DND-41 (cell line): Measurements from ENCODE around the gene LRRC72.

Source experiments
- ATAC-seq: fragments of 200-7000 bp; cut with Tn5 transposase; 3 replicates; pipeline ENCODE4 v1.9.1; 2021; ENCODE audit warnings: low read depth; ENCODE audit not compliant: insufficient read depth
- DNase-seq: peaks from one replicate; pipeline ENCODE4 v3.0.0-alpha.2; 2020
- H2AFZ ChIP-seq: 2 replicates; pipeline ENCODE4 v1.6.0; 2012; ENCODE audit warnings: low read depth, low read length
- H3K27ac ChIP-seq: 2 replicates; pipeline ENCODE4 v1.5.1; 2012; ENCODE audit warnings: low read length, inconsistent platforms
- H3K27me3 ChIP-seq: fragments of 200-600 bp; sonication (generic); 2 replicates; pipeline ENCODE4 v1.6.0; 2012; ENCODE audit warnings: low read length, mild to moderate bottlenecking, inconsistent platforms; ENCODE audit not compliant: insufficient read depth, poor library complexity
- H3K36me3 ChIP-seq: 2 replicates; pipeline ENCODE4 v1.5.1; 2012; ENCODE audit warnings: low read length, inconsistent platforms; ENCODE audit not compliant: insufficient read depth
- H3K4me1 ChIP-seq: 2 replicates; pipeline ENCODE4 v1.5.1; 2012; ENCODE audit warnings: mild to moderate bottlenecking, low read length; ENCODE audit not compliant: insufficient read depth
- H3K4me2 ChIP-seq: 2 replicates; pipeline ENCODE4 v1.6.0; 2012; ENCODE audit warnings: mild to moderate bottlenecking, moderate library complexity, low read length, inconsistent platforms; ENCODE audit not compliant: insufficient read depth
- H3K4me3 ChIP-seq, 2 experiments: fragments of 200-600 bp in 1 of 2; shearing (Covaris generic) in 1 of 2; 2 replicates each; pipeline ENCODE4 v1.5.1; 2012 to 2016; ENCODE audit warnings: inconsistent platforms in 2 of 2, low read length in 2 of 2, mild to moderate bottlenecking in 2 of 2, low read depth in 1 of 2, moderate library complexity in 1 of 2
- H3K79me2 ChIP-seq: 2 replicates; pipeline ENCODE4 v1.6.0; 2012; ENCODE audit warnings: low read length, inconsistent platforms; ENCODE audit not compliant: insufficient read depth
- H3K9ac ChIP-seq: 2 replicates; pipeline ENCODE4 v1.6.0; 2012; ENCODE audit warnings: low read depth, mild to moderate bottlenecking, inconsistent platforms, low read length, moderate library complexity
- H3K9me3 ChIP-seq: 2 replicates; pipeline ENCODE4 v1.5.1; 2012; ENCODE audit warnings: low read length, moderate library complexity, mild to moderate bottlenecking, inconsistent platforms; ENCODE audit not compliant: insufficient read depth, severe bottlenecking
- H4K20me1 ChIP-seq: 2 replicates; pipeline ENCODE4 v1.6.0; 2012; ENCODE audit warnings: low read length; ENCODE audit not compliant: insufficient read depth
- CTCF ChIP-seq: IDR thresholded peaks from 2 replicates; pipeline ENCODE4 v1.5.1; 2012; ENCODE audit warnings: borderline replicate concordance, low read length, moderate library complexity, mild to moderate bottlenecking; ENCODE audit not compliant: poor library complexity, severe bottlenecking; ENCODE audit errors: extremely low read depth
- EZH2 ChIP-seq: IDR thresholded peaks from 3 replicates; pipeline ENCODE4 v1.6.1; 2012; ENCODE audit warnings: borderline replicate concordance, low read depth, mild to moderate bottlenecking, moderate library complexity, low read length, inconsistent platforms; ENCODE audit not compliant: severe bottlenecking

Gene LRRC72

DNA sequence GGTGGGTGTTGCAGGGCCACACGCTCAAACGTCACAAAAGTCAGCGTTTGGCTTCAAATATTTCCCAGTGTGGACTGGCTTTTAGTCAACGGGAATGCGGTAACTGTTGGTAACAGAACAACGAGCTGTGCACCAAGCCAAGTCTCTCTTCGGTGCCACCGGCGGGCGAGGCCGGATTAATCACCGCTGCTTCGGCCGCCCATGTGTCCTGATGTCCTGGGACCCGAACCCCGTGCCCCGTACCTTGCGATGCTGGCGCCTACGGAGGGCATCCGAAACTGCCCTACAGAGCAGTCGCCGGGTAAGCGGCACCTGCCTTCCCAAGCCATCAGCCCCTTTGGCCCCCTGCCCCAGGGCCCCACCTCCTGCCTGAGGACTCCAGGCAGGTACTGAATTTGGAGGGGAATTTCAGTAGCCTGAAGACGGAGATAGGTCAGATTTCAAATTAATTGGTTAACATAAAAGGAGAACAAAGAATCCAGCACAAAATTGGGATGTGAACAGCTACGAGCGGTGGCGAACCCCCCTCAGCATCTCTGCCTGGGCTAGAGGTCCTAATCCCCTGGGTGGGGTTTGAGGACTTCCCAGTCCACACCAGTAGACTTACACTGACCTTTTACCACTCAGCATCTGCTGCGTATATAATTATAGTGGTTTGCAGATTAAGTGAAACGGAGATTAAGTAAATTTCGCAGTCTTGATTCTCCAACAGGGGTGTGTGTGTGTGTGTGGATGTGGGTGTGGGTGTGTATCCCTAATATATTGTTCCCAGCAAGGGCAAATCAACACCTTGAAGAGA is at the start of gene LRRC72:
Gene LRRC72 (plus strand): TSS at position 84 of the 799 bp plus-strand sequence. CDS start 128 bp downstream, at position 212.
- TF ChIP-seq EZH2 (no peak), CTCF (no peak)
- Histone ChIP-seq H3K27ac (no peak within 1 kb of the TSS), H3K4me2 (no peak within 1 kb of the TSS)

GRCh38 chr7:16479161-16479560 is 47.5 kb upstream of the LRRC72 start:
- H3K27me3 ChIP-seq, result no peaks in the 10 kb centered on the region
- H3K4me3 ChIP-seq, result no peak overlapping the region
- ATAC-seq, result no peak
- H3K79me2 ChIP-seq, result no peaks in the 10 kb centered on the region
- H3K27ac ChIP-seq, result no peak overlapping the region
- H3K4me1 ChIP-seq, result no peaks in the 10 kb centered on the region
- no peak for DNase-seq
- TF ChIP-seq EZH2 (no peak), CTCF (no peak)
- no peak overlapping the region for H3K4me2 ChIP-seq
- no peaks in the 10 kb centered on the region for H3K36me3 ChIP-seq
- H2AFZ ChIP-seq, result no peak overlapping the region
- no peak overlapping the region for H3K9ac ChIP-seq
- no peaks in the 10 kb centered on the region for H3K9me3 ChIP-seq
- H4K20me1 ChIP-seq, result no peaks in the 10 kb centered on the region

More for the DNA sequence above, at the start of gene LRRC72:
- no peaks in the 10 kb centered on the region for H3K9me3 ChIP-seq
- no peaks in the 10 kb centered on the region for H3K27me3 ChIP-seq
- H3K79me2 ChIP-seq, result no peaks in the 10 kb centered on the region
- no peak for DNase-seq
- H3K36me3 ChIP-seq, result no peaks in the 10 kb centered on the region
- ATAC-seq, result no peak
- no peak within 1 kb of the TSS for H2AFZ ChIP-seq
- no peak within 1 kb of the TSS for H3K9ac ChIP-seq
- no peaks in the 10 kb centered on the region for H4K20me1 ChIP-seq
- no peak within 1 kb of the TSS for H3K4me3 ChIP-seq
- H3K4me1 ChIP-seq, result no peaks in the 10 kb centered on the region

DNA sequence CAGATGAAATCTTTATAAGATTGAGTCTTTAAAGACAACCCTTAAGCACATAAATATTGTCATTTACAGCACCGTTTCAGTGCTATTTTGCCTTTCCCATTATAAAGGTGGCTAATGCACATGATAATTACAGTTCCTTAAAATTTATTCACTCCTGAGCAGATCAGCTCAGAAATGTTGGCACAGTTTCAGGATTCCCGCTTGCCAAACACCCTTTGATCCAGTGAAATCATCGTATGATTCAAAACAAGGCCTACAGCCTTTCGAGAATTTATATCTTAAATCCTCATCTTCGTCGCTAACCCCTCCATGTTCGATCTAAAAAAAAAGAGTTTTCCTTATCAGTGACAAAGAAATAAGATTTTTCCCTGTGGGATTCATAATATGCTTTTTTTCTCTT is 47.0 kb upstream of the LRRC72 start:
- H3K36me3 ChIP-seq, result no peaks in the 10 kb centered on the region
- H3K9me3 ChIP-seq, result no peaks in the 10 kb centered on the region
- no peaks in the 10 kb centered on the region for H3K27me3 ChIP-seq
- H3K9ac ChIP-seq, result no peak overlapping the region
- no peaks in the 10 kb centered on the region for H3K4me1 ChIP-seq
- no peak for DNase-seq
- H2AFZ ChIP-seq, result no peak overlapping the region
- no peak overlapping the region for H3K4me2 ChIP-seq
- ATAC-seq, result no peak
- H3K27ac ChIP-seq, result no peak overlapping the region
- TF ChIP-seq CTCF (no peak), EZH2 (no peak)
- H3K4me3 ChIP-seq, result no peak overlapping the region
- no peaks in the 10 kb centered on the region for H4K20me1 ChIP-seq
- no peaks in the 10 kb centered on the region for H3K79me2 ChIP-seq
